OCI-LY7 (cell line): ENCODE data around the gene HPSE2.

Experiments
- EZH2phosphoT487 ChIP-seq: fragments of 200-600 bp; sonication (generic); IDR thresholded peaks from 2 replicates; pipeline ENCODE4 v1.6.1; 2018; ENCODE audit warnings: low read depth, borderline replicate concordance, mild to moderate bottlenecking, mixed run types, antibody characterized with exemption, low read length, moderate library complexity, mixed read lengths
- TF ChIP-seq, protein P1 (sequence below): fragments of 200-600 bp; sonication (generic); conservative IDR thresholded peaks from 2 replicates; pipeline ENCODE4 v1.5.1; 2014; ENCODE audit warnings: mild to moderate bottlenecking, antibody characterized with exemption, low read length, moderate library complexity, mixed read lengths

DNA sequence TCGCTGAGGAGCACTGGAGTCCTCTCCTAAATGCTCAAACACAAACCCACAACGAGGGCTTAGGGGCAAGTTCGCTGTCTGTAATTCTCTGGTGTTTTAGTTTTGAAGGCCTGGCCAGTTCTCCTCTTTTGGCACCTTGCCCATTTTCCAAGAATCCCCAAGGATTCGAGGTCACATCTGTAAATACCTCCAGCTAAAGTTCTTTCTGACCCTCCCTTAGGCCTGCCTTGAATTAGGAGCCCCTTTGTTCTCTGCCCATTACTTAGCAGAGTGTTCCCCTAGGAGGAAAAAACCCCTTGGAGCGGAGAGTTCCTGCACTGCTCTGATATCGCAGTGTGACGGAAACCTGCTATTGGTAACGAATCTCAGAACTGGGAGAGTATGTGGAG is 819.9 kb downstream of the HPSE2 start:
- TF ChIP-seq, protein P1, sequence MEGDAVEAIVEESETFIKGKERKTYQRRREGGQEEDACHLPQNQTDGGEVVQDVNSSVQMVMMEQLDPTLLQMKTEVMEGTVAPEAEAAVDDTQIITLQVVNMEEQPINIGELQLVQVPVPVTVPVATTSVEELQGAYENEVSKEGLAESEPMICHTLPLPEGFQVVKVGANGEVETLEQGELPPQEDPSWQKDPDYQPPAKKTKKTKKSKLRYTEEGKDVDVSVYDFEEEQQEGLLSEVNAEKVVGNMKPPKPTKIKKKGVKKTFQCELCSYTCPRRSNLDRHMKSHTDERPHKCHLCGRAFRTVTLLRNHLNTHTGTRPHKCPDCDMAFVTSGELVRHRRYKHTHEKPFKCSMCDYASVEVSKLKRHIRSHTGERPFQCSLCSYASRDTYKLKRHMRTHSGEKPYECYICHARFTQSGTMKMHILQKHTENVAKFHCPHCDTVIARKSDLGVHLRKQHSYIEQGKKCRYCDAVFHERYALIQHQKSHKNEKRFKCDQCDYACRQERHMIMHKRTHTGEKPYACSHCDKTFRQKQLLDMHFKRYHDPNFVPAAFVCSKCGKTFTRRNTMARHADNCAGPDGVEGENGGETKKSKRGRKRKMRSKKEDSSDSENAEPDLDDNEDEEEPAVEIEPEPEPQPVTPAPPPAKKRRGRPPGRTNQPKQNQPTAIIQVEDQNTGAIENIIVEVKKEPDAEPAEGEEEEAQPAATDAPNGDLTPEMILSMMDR, result no peak
- TF ChIP-seq EZH2phosphoT487, result no peak
